WERI-Rb-1 (cell line): ENCODE measurements around the gene HMGXB3.

ENCODE experiments used
- DNase-seq: peaks from one replicate; pipeline ENCODE4 v3.0.0-alpha.2; 2020
- H3K27ac ChIP-seq: fragments of 250-450 bp; sonication (Bioruptor Pico); 2 replicates; pipeline ENCODE4 v1.5.1; 2020; ENCODE audit warnings: mild to moderate bottlenecking, moderate library complexity
- H3K27me3 ChIP-seq: fragments of 250-450 bp; sonication (Bioruptor Pico); 2 replicates; pipeline ENCODE4 v1.5.1; 2021; ENCODE audit warnings: mild to moderate bottlenecking, low read depth, moderate library complexity; ENCODE audit not compliant: insufficient read depth, severe bottlenecking
- H3K36me3 ChIP-seq: fragments of 250-450 bp; sonication (Bioruptor Pico); 2 replicates; pipeline ENCODE4 v1.5.1; 2020; ENCODE audit warnings: mild to moderate bottlenecking, moderate library complexity
- H3K4me3 ChIP-seq: 2 replicates; pipeline ENCODE4 v1.5.1; 2011; ENCODE audit warnings: low read depth, mild to moderate bottlenecking, control low read depth, low read length
- H3K9me3 ChIP-seq: fragments of 250-450 bp; sonication (Bioruptor Pico); 2 replicates; pipeline ENCODE4 v1.5.1; 2021; ENCODE audit warnings: mild to moderate bottlenecking, moderate library complexity; ENCODE audit not compliant: severe bottlenecking
- TF ChIP-seq, protein P1 (sequence below): IDR thresholded peaks from 2 replicates; pipeline ENCODE4 v1.5.1; 2011; ENCODE audit warnings: low read depth, mild to moderate bottlenecking, control low read depth, inconsistent platforms, low read length

Gene HMGXB3

DNA sequence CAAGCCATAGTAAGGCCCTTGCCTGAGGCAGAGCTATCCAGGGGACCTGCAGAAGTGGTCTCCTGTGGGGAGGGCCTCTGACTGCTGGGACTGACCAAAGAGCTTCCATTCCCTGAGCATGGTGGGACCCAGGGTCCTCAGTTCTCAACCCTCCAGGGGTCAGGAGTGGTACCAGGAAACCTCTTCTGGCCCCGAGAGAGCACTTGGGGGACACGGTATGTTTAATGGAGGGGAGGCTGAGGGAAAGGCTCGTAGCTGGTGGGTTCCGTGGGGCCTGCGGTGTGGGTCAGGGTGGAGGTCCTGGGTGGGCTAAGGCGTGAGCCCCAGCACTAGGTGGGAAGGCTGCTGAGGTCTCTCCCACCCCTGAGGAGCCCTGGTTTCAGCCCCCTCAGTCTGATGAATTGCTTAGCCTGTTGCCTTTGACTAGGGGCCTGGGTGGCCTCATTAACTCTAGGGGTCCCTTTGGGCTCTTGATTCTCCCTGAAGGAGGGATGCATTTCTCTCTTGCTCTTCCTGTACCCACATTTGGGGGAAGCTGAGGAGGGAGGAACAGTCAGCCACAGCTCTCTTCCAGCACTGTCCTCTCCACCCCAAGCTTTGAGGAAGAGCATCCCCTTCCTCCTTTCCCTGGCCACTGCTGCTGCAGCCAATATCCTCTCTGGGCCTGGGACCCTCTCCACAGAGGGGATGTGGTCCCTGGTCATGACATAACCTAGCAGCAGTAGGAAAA is 51.9 kb downstream of the HMGXB3 start:
- no peak for DNase-seq
- Histone ChIP-seq H3K27me3 (no peaks in the 10 kb centered on the region), H3K27ac (no peak overlapping the region), H3K9me3 (no peaks in the 10 kb centered on the region), H3K4me3 (no peak overlapping the region), H3K36me3 (peaks cover 70% of the 10 kb centered on the region)
- TF ChIP-seq, protein P1, sequence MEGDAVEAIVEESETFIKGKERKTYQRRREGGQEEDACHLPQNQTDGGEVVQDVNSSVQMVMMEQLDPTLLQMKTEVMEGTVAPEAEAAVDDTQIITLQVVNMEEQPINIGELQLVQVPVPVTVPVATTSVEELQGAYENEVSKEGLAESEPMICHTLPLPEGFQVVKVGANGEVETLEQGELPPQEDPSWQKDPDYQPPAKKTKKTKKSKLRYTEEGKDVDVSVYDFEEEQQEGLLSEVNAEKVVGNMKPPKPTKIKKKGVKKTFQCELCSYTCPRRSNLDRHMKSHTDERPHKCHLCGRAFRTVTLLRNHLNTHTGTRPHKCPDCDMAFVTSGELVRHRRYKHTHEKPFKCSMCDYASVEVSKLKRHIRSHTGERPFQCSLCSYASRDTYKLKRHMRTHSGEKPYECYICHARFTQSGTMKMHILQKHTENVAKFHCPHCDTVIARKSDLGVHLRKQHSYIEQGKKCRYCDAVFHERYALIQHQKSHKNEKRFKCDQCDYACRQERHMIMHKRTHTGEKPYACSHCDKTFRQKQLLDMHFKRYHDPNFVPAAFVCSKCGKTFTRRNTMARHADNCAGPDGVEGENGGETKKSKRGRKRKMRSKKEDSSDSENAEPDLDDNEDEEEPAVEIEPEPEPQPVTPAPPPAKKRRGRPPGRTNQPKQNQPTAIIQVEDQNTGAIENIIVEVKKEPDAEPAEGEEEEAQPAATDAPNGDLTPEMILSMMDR = no peak

DNA sequence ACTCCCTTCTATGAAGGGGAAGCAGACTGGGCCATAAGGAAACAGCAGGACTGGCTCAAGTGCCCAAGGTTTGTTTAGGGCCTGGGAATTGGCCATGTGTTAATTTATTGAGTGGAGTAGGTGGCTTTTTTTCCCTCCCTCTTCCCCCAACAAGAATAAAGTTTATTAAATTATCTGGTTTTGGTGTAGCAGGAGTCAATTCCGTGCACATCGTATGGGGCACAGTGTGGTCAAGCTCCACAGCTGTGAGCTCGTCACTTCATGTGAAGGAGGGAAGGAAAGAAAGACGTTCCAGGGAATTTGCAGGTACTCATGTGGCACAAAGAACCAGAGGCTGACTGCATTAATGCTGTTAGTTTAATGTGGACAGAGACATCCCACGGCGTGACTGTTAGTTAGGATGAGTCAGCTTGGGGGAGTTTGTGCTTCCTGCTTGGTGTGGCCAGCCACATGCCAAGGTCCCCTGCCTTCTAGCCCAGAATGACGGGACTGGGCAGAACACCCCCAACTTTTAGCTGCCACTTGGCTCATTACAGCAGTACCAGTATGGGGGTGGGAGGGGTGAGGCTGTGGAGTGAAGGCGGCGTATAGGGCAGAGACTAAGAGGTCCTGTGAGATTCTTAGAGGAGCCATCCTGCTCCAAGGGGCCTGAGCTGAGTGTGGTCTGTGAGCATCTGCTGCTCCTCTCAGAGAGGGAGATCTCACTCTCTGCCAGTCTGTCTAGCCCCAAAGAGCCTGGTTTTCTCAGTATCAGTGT is 52.6 kb downstream of the HMGXB3 start:
- H3K4me3 ChIP-seq = no peak overlapping the region
- H3K36me3 ChIP-seq = peaks cover 63% of the 10 kb centered on the region
- no peaks in the 10 kb centered on the region for H3K27me3 ChIP-seq
- no peak for DNase-seq
- H3K27ac ChIP-seq = no peak overlapping the region
- no peaks in the 10 kb centered on the region for H3K9me3 ChIP-seq
- TF ChIP-seq, protein P1 = no peak

DNA sequence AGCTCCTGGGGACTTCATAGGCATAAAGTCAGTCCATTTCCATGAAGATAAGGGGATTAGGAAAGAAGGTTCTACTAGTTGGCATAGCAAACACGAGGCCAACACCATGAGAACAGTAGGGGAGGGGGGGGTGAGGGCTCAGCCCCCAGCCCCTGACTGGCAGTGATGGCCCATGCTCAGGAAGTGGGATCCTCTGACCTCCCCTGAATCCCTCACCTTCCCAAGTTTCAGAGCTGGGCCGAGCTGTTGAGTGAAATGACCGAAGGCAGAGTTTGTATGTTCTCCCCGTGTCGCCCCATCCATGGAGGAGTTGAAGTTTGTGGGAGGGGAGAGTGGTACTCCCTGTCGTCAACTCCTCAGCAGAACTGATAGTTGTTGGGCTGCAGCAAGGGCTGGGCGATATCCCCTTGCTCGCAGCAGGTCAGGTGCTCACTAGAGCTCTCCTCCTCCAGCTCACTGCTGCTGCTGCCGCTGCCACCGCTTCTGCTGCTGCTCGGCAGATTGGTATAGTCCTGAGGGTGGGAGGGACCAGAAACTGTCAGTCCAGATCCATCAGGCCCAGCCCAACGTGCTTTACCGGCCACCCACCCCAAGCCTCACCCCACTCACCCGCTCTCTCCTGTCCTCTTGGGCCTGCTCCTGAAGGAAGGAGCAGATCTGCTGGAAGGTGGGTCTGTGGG is 53.3 kb downstream of the HMGXB3 start:
- Histone ChIP-seq H3K9me3 (no peaks in the 10 kb centered on the region), H3K27ac (no peak overlapping the region), H3K4me3 (no peak overlapping the region), H3K27me3 (no peaks in the 10 kb centered on the region), H3K36me3 (peaks cover 56% of the 10 kb centered on the region)
- TF ChIP-seq, protein P1 = no peak
- DNase-seq = no peak

DNA sequence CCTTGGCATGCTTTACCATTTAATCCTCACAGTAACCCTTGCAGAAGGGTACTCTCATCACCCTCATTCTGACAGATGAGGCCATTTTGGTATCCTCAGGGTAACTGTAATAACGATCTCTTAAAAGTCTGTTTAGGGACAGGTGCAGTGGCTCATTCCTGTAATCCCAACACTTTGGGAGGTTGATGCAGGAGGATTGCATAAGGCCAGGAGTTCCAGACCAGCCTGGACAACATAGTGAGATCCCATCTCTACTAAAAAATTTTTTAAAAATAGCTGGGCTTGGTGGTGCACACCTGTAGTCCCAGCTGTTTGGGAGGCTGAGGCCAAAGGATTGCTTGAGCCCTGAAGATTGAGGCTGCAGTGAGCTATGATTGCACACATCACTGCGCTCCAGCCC is 54.0 kb downstream of the HMGXB3 start:
- H3K9me3 ChIP-seq = no peaks in the 10 kb centered on the region
- H3K27ac ChIP-seq = no peak overlapping the region
- H3K36me3 ChIP-seq = peaks cover 48% of the 10 kb centered on the region
- no peak overlapping the region for H3K4me3 ChIP-seq
- no peak for DNase-seq
- no peaks in the 10 kb centered on the region for H3K27me3 ChIP-seq
- TF ChIP-seq, protein P1 = no peak

DNA sequence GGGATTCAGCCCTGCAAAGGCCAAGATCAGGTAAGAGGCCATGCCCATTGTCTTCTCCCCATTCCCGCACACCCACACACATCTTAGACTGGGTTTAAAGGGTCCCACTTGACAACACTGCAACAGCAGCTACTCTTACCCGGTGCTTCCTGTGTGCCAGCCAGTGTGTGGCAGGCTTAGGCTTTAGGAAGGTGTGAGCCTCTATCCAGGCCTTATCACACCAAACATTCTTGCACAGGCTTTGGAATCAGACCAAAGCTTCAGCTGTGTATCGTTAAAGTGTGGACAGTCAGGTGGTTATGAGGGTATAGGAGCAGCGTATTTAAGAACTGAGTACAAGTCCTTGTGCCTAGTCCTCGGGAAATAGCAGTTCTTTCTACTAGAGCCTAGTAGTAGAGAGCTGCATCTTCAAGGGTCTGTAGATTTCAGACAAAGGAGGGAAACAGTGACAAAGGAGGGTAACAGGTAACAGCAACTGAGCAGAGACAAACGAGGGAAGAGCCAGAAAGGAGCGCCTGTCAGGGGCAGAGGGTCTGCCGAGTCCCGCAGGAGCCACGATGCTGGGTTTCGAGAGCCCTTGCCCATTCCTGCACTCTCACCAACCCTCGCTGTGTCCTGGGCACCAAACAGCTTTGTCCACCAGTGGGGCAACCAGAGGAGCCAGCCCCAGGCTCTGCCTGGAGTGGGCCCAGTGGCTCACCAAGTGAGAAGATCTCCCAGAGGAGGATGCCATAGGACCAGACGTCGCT is 55.0 kb downstream of the HMGXB3 start:
- Histone ChIP-seq H3K27me3 (no peaks in the 10 kb centered on the region), H3K4me3 (no peak overlapping the region), H3K9me3 (no peaks in the 10 kb centered on the region), H3K36me3 (peaks cover 39% of the 10 kb centered on the region), H3K27ac (no peak overlapping the region)
- TF ChIP-seq, protein P1 = no peak
- no peak for DNase-seq
